ENCODE results near the gene PNMA6E. TPM values are rescaled to one million over a fixed set of nuclear protein-coding genes. Genes with fewer than 3 reads are reported as not detected.

The PNMA6E gene
- total RNA-seq = not detected in 2 replicates

DNA sequence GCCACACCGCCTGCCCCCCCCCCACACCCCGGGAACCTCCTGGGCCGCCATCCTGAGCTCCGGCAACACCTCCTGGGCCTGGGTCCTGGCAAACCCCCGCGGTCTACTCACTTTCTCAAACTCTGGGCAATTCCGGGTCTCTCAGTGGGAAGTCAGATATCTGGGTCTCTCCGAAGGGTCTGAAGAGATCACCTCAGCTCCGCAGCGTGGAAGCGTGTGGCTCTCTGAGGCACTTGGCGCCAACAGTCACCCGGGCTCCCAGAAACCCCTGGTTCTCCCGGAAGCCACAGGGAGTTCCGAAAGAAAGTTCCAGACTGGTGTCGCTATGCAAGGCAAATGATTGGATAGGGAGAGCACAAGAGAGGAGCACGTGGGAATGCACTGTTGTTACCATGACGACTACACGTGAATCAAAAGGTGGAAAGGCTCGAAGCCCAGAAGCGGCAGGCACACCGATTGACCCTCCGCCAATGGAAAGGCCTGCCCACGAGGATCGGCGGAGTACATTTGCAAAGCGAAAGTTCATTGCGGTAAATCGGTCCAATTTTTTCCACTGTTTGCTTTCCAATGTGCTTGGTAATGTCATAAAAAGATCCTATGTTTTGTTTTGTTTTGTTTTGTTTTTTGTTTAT is at the start of gene PNMA6E:
Gene PNMA6E, minus strand, starts transcription at position 218 of the 632 bp plus-strand sequence. CDS start 2,501 bp downstream, outside the sequence.

DNA sequence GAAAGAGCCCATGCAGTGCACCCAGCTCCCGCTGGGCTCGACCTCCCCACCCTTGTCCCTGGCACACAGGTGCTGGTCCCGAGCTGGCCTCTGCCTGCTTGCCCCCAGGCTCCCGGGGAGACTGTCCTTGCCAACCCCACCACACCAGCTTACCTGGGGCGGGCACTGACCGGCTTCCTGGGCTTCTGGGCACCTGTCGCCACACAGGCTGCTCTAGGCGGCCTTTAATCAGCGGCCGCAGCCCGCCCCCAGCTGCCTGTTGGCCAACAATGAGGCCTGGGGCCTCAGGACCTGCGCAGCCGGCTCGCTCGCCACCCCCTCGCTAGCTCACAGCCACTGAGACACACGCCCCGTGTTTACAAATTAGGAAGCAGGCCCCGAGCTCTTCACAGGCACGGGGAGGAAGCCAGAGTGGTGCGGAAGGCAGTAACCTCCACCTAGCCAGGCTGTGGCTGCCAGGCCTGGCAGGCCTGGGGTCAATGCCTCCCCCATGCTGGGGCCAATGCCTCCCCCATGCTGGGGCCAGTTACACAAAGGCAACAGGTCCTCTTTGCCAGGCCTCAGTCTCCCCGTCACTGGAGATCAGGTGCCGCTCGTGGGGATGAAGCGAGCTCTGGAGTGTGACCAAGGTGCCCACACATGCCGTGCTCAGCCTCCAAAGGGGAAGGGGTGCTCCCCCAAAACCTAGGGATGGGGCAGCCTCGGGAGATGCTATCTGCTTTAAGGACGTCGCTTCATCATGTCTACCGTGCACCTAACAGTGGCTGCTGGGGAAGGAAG is 44.9 kb upstream of the PNMA6E start, which contains the start of gene TREX2:
Gene TREX2, minus strand, starts transcription at position 201 of the 780 bp plus-strand sequence. CDS start 626 bp downstream, outside the sequence.

DNA sequence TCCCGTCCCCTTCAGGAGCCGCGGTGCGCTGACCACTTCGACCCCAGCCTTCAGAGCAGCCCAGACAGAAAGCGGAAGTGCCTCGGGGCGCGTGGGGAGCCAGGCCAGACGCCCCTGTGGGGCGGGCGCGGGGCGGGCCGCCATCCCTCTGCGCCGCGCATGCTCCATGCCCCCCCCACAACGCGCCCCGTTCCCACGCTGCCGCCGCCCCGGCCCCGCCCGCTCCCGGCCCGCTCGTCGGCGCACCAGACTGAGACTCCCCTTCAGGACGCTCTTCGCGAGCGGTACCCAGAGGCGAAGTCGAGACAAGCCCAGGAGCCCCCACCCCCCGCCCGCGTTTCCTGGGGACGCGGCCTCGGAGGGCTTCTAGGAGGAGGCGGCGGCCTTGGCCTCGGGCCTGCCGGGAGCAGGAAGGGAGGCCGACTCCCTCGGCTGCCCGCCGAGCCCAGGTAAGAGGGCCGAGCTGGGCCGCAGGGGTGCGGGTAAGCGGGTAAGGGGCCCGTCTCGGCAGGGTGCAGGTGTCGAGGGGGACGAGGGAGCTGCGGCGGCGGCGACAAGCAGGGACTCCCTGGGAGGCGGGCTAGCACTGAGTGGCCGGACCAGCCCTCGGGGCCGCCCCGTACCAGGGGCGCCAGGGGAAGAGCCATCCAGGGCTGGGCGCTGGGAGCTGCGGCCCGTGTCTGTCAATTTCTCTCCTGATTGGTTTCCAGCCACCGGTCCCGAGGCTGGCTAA is 10.3 kb upstream of the PNMA6E start, which contains the start of gene ZFP92:
Gene ZFP92, plus strand, starts transcription at position 218 of the 733 bp plus-strand sequence. CDS start 6,851 bp downstream, outside the sequence.

Small RNA genes lying within 50 kb of the gene (small RNA-seq; reads per million reads assigned to genes)
- gene AC152007.1 (ENCODE audit: low replicate concordance) (not detected), gene RN7SL667P (ENCODE audit: low replicate concordance) (not detected)

Other genes with a start within 250 kb of the PNMA6E start
- gene MAGEA1, start 222.1 kb downstream of the PNMA6E start, total RNA-seq = not detected in 2 replicates
- gene PNMA6F, start 79.6 kb downstream of the PNMA6E start, total RNA-seq = not detected in 2 replicates
- gene ZNF275, start 67.2 kb downstream of the PNMA6E start, total RNA-seq = 10.1 and 13.5 TPM in 2 replicates
- gene ZFP92, start 10.1 kb upstream of the PNMA6E start, total RNA-seq = under 0.01 and 0.44 TPM in 2 replicates
- gene TREX2, start 44.7 kb upstream of the PNMA6E start, total RNA-seq = 0.22 and 2.4 TPM in 2 replicates
- gene HAUS7, start 69.2 kb upstream of the PNMA6E start, total RNA-seq = 8.8 and 26.8 TPM in 2 replicates
- 3.3 and 23.3 TPM in 2 replicates for gene BGN, start 93.6 kb upstream of the PNMA6E start, total RNA-seq
- not detected in 2 replicates for gene ATP2B3, start 116.3 kb upstream of the PNMA6E start, total RNA-seq
- 24.3 and 52.0 TPM in 2 replicates for gene CCNQ, start 197.8 kb upstream of the PNMA6E start, total RNA-seq
- gene DUSP9, start 245.9 kb upstream of the PNMA6E start, total RNA-seq = under 0.01 and 0.14 TPM in 2 replicates

All from placental pericyte (primary cell).